HCT116 (cell line): ENCODE data around the gene ANKEF1.
"Not testable (repeated sequence)": the region's sequence is repeated elsewhere in the genome, so short reads cannot be mapped to it uniquely, and the experiment has no call there.

Source experiments
- CTCF ChIP-seq, 3 experiments: fragments of 200-600 bp in 1 of 3; sonication (generic) in 1 of 3; IDR thresholded peaks in 2 of 3; conservative IDR thresholded peaks in 1 of 3; 2 replicates each; pipeline ENCODE4 v1.5.1; 2012 to 2017; ENCODE audit warnings: low read depth in 2 of 3, low read length in 2 of 3, antibody characterized with exemption in 1 of 3, borderline replicate concordance in 1 of 3, control low read depth in 1 of 3, mild to moderate bottlenecking in 1 of 3, mixed read lengths in 1 of 3, mixed run types in 1 of 3, moderate library complexity in 1 of 3; ENCODE audit not compliant: insufficient read depth in 1 of 3
- EZH2phosphoT487 ChIP-seq: fragments of 200-600 bp; IDR thresholded peaks from 2 replicates; pipeline ENCODE4 v1.6.1; 2018; ENCODE audit warnings: antibody characterized with exemption, borderline replicate concordance
- JUND ChIP-seq: IDR thresholded peaks from 2 replicates; pipeline ENCODE4 v1.6.1; 2012
- POLR2A ChIP-seq: IDR thresholded peaks from 2 replicates; pipeline ENCODE4 v1.7.0; 2011; ENCODE audit warnings: borderline replicate concordance; ENCODE audit not compliant: insufficient read depth, insufficient read length; ENCODE audit errors: extremely low read depth
- POLR2AphosphoS5 ChIP-seq: IDR thresholded peaks from 2 replicates; pipeline ENCODE4 v1.6.1; 2011; ENCODE audit warnings: mild to moderate bottlenecking, low read depth, low read length, moderate library complexity
- RAD21 ChIP-seq: IDR thresholded peaks from 2 replicates; pipeline ENCODE4 v1.6.1; 2012; ENCODE audit warnings: low read depth, mild to moderate bottlenecking

- not testable (repeated sequence) for TF ChIP-seq CTCF (IDR thresholded peaks at IDR 0.05 in 2 of 3, conservative IDR thresholded peaks at IDR 0.05 in 1 of 3; ENCODE audit: borderline replicate concordance in 1 of 3, insufficient read depth in 1 of 3, low read depth in 2 of 3, low read length in 2 of 3); EZH2phosphoT487; POLR2AphosphoS5; RAD21; POLR2A; JUND
Observed at GRCh38 chr20:10031451-10032215, 3.2 kb upstream of the ANKEF1 start.
